Heart left ventricle (tissue), 13 donors: ENCODE data around the gene BHLHE40.

Experiments used
- POLR2A ChIP-seq, 2 donors: fragments of 450-650 bp; IDR thresholded peaks; one replicate each; pipeline ENCODE4 v1.6.1; 2017; ENCODE audit warnings: antibody characterized with exemption in 2 of 2, mild to moderate bottlenecking in 2 of 2, moderate library complexity in 2 of 2
- TF ChIP-seq, protein P1 (sequence below), 12 donors: fragments of 200-600 bp; sonication (generic) in 4 of 12; IDR thresholded peaks; one replicate each; pipeline versions ENCODE4 v1.5.0 to v1.8.0; 2018 to 2022; ENCODE audit warnings: antibody characterized with exemption in 12 of 12, mild to moderate bottlenecking in 5 of 12
- donor health status: ischemic (EF 13 %, LVEDD 7.1; RV severe dilation, severe dysfunction).
- donor health status: DM: no; HTN: yes; CAD: no.
- donor health status: DM: no; HTN: no; CAD: no.
- donor health status: ischemic (EF 25% LVEDD 6.9; RV normal size, moderate dysfunction).
- donor health status: ischemic (EF 25% LVEDD 5.7; RV mildly dilated, moderate dysfunction).
- donor health status: ischemic (EF 35%, LVEDD 5.7; RV mildly dilated, moderate dysfunction).
- donor health status: nonischemic (EF 11% LVEDD 7.7; RV severe dilation, severe dysfunction).
- donor health status: DM: yes; HTN: yes; CAD: no.
- donor health status: PGD.
- donor health status: ischemic (EF 29% LVEDD 5.4; RV normal size, mild dysfunction).
- donor health status: nonischemic (EF 23%, LVEDD 6.1; RV moderate dilation, normal function).

DNA sequence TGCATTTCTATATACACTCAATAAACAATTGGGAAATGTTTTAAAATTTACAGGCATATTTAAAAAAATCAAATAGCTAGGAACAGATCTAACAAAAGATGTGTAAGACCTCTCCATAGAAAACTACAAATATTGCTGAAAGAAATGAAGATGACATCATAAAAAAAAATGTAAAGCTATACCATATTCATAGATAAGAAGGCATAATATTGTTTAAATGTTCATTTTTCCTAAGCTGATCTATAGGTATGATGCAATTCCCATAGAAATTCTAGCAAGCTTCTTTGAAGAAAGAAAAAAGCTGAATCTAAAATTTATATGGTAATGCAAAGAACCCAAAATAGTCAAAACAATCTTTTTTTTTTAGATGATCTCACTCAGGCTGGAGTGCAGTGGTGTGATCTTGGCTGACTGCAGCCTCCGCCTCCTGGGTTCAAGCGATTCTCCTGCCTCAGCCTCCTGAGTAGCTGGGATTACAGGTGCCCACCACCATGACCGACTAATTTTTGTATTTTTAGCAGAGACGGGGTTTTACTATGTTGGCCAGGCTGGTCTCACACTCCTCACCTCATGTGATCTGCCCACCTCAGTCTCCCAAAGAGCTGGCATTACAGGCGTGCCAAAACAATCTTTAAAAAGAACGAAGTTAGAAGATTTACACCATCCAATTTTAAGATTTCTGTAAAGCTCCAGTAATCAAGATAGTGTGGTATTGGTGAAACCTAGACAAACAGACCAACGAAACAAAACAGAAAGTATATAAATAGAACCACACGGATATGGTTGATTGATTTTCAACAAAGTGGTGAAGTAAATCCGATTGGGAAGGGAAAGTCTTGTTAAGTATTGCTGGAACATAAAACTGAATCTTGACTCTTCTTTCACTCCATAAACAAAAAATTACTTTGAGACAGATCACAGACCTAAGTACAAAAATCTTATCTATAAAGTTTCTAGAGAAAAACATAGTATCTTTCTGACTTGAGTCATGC is 6.3 kb upstream of the BHLHE40 start:
- TF ChIP-seq, protein P1, sequence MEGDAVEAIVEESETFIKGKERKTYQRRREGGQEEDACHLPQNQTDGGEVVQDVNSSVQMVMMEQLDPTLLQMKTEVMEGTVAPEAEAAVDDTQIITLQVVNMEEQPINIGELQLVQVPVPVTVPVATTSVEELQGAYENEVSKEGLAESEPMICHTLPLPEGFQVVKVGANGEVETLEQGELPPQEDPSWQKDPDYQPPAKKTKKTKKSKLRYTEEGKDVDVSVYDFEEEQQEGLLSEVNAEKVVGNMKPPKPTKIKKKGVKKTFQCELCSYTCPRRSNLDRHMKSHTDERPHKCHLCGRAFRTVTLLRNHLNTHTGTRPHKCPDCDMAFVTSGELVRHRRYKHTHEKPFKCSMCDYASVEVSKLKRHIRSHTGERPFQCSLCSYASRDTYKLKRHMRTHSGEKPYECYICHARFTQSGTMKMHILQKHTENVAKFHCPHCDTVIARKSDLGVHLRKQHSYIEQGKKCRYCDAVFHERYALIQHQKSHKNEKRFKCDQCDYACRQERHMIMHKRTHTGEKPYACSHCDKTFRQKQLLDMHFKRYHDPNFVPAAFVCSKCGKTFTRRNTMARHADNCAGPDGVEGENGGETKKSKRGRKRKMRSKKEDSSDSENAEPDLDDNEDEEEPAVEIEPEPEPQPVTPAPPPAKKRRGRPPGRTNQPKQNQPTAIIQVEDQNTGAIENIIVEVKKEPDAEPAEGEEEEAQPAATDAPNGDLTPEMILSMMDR (IDR thresholded peaks at IDR 0.05) = no peak
- TF ChIP-seq POLR2A (IDR thresholded peaks at IDR 0.05) = no peak
